ENCODE measurements around the gene SH2D4B.

- TF ChIP-seq MYC (IDR thresholded peaks at IDR 0.05; ENCODE audit: low read depth, low read length) = no peak
- TF ChIP-seq POLR2AphosphoS5 (IDR thresholded peaks at IDR 0.05; ENCODE audit: insufficient read depth, low read depth, low read length) = no peak
- no peak for TF ChIP-seq CTCF (IDR thresholded peaks at IDR 0.05; ENCODE audit: extremely low read depth in 1 of 2, insufficient read depth in 1 of 2, low read depth in 1 of 2, low read length in 2 of 2)
- TF ChIP-seq POLR2A (IDR thresholded peaks at IDR 0.05; ENCODE audit: low read depth, low read length) = no peak
- TF ChIP-seq MAX (IDR thresholded peaks at IDR 0.05; ENCODE audit: insufficient read depth, insufficient read length) = no peak
These were observed 11.5 kb upstream of the SH2D4B start for GRCh38 chr10:80526218-80526617.

Data from endothelial cell of umbilical vein (primary cell).